HG03139 (cell line): ENCODE measurements around the gene MVB12B.

Experiments used
- ATAC-seq: cut with Tn5 transposase; IDR thresholded peaks from one replicate; pipeline ENCODE4 v1.9.1; 2021; ENCODE audit not compliant: unreplicated experiment

Gene MVB12B

GRCh38 chr9:126488310-126488709, 161.7 kb downstream of the MVB12B start:
- ATAC-seq, result no peak

- ATAC-seq, result no peak
Measured at GRCh38 chr9:126488881-126489404, 162.3 kb downstream of the MVB12B start.

- ATAC-seq, result no peak
Measured at GRCh38 chr9:126489581-126490213, 163.1 kb downstream of the MVB12B start.

- ATAC-seq, result no peak
Measured at GRCh38 chr9:126490214-126490631, 163.6 kb downstream of the MVB12B start.

- ATAC-seq, result no peak
Measured at GRCh38 chr9:126490871-126491567, 164.4 kb downstream of the MVB12B start.

- no peak for ATAC-seq
Measured at GRCh38 chr9:126491568-126491879, 164.9 kb downstream of the MVB12B start.

- no peak for ATAC-seq
Measured at GRCh38 chr9:126491949-126492348, 165.3 kb downstream of the MVB12B start.

- ATAC-seq, result no peak
Measured at GRCh38 chr9:126494264-126494663, 167.6 kb downstream of the MVB12B start.

- no peak for ATAC-seq
Measured at GRCh38 chr9:126494746-126495145, 168.1 kb downstream of the MVB12B start.

GRCh38 chr9:126495411-126496180, 169.0 kb downstream of the MVB12B start:
- ATAC-seq, result no peak

- no peak for ATAC-seq
Measured at GRCh38 chr9:126496181-126496576, 169.6 kb downstream of the MVB12B start.

- ATAC-seq, result no peak
Measured at GRCh38 chr9:126496781-126497659, 170.4 kb downstream of the MVB12B start.

GRCh38 chr9:126497660-126498275, 171.1 kb downstream of the MVB12B start:
- ATAC-seq, result no peak

- no peak for ATAC-seq
Measured at GRCh38 chr9:126498331-126498730, 171.7 kb downstream of the MVB12B start.

- ATAC-seq, result no peak
Measured at GRCh38 chr9:126499005-126499910, 172.6 kb downstream of the MVB12B start.

- ATAC-seq, result no peak
Measured at GRCh38 chr9:126499911-126500599, 173.4 kb downstream of the MVB12B start.

- ATAC-seq, result no peak
Measured at GRCh38 chr9:126500600-126501382, 174.2 kb downstream of the MVB12B start.
